Cardiac fibroblast (primary cell): ENCODE data around the gene SPAG16.

Experiments
- DNase-seq, 2 donors: peaks; one replicate each; pipeline versions ENCODE4 v3.0.0 to v3.0.0-alpha.2; 2010; ENCODE audit warnings: low read depth in 2 of 2
- H3K4me3 ChIP-seq, 2 donors: replicated peaks in 1 of 2; 1 replicate in 1 of 2; 2 replicates in 1 of 2; pipeline ENCODE4 v1.5.1; 2011; ENCODE audit warnings: low read depth in 2 of 2, low read length in 2 of 2, mild to moderate bottlenecking in 2 of 2, moderate library complexity in 1 of 2
- CTCF ChIP-seq: IDR thresholded peaks from one replicate; pipeline ENCODE4 v1.5.1; 2011; ENCODE audit warnings: low read depth, mild to moderate bottlenecking, low read length, inconsistent platforms

SPAG16 gene

GRCh38 chr2:213627054-213627710, 342.9 kb downstream of the SPAG16 start:
- no peak for DNase-seq
- no peak overlapping the region for H3K4me3 ChIP-seq
- TF ChIP-seq CTCF = no peak

GRCh38 chr2:213627835-213628460, 343.7 kb downstream of the SPAG16 start:
- DNase-seq = no peak
- H3K4me3 ChIP-seq = no peak overlapping the region
- TF ChIP-seq CTCF = no peak

GRCh38 chr2:213640738-213641425, 356.6 kb downstream of the SPAG16 start:
- DNase-seq = no peak
- H3K4me3 ChIP-seq = no peak overlapping the region
- TF ChIP-seq CTCF = no peak

GRCh38 chr2:213644926-213645325, 360.7 kb downstream of the SPAG16 start:
- H3K4me3 ChIP-seq = no peak overlapping the region
- TF ChIP-seq CTCF = no peak
- no peak for DNase-seq

GRCh38 chr2:213649176-213649575, 364.9 kb downstream of the SPAG16 start:
- H3K4me3 ChIP-seq = no peak overlapping the region
- TF ChIP-seq CTCF = no peak
- no peak for DNase-seq

GRCh38 chr2:213664817-213665216, 380.6 kb downstream of the SPAG16 start:
- no peak overlapping the region for H3K4me3 ChIP-seq
- no peak for DNase-seq
- TF ChIP-seq CTCF = no peak
